Naive thymus-derived CD4-positive, alpha-beta T cell (primary cell): ENCODE measurements around the gene GRM4. TPM values are rescaled to one million over a fixed set of nuclear protein-coding genes. Genes with fewer than 3 reads are reported as not detected.

Source experiments
- ATAC-seq: fragments of 150-1000 bp; cut with Tn5 transposase; 2 replicates; pipeline ENCODE4 v1.10.0; 2021; ENCODE audit warnings: mild to moderate bottlenecking, moderate library complexity
- CTCF ChIA-PET: fragments of 350-600 bp; sonication (Branson Sonifier 250); formaldehyde crosslinking; loops from one replicate; lab custom pipeline; 2021; ENCODE audit warnings: antibody characterized with exemption; lab: Charles Lee
- POLR2A ChIA-PET: fragments of 350-600 bp; sonication (Branson Sonifier 250); formaldehyde crosslinking; loops from one replicate; lab custom pipeline; 2021; ENCODE audit warnings: antibody characterized with exemption, inconsistent platforms; lab: Charles Lee
- DNase-seq, 9 donors: peaks; one replicate each; pipeline versions ENCODE4 v3.0.0 to v3.0.0-alpha.2; 2020 to 2022; ENCODE audit warnings: mixed read lengths in 1 of 9
- H3K27ac ChIP-seq: one replicate; pipeline ENCODE4 v1.7.0; 2013; ENCODE audit warnings: mild to moderate bottlenecking, low read depth, low read length, moderate library complexity
- H3K27me3 ChIP-seq, 2 donors: one replicate each; pipeline ENCODE4 v1.7.0; 2013; ENCODE audit warnings: low read length in 2 of 2, mild to moderate bottlenecking in 2 of 2, moderate library complexity in 2 of 2; ENCODE audit not compliant: control insufficient read depth in 2 of 2, insufficient read depth in 2 of 2
- H3K36me3 ChIP-seq, 3 experiments: 1 replicate in 2 of 3; 2 replicates in 1 of 3; pipeline ENCODE4 v1.7.0; 2013; ENCODE audit warnings: low read length in 3 of 3, mild to moderate bottlenecking in 3 of 3, moderate library complexity in 1 of 3; ENCODE audit not compliant: insufficient read depth in 3 of 3, control insufficient read depth in 2 of 3
- H3K4me1 ChIP-seq, 2 donors: one replicate each; pipeline ENCODE4 v1.7.0; 2013; ENCODE audit warnings: low read length in 2 of 2, mild to moderate bottlenecking in 2 of 2, moderate library complexity in 1 of 2; ENCODE audit not compliant: control insufficient read depth in 2 of 2, insufficient read depth in 2 of 2
- H3K4me3 ChIP-seq: 2 replicates; pipeline ENCODE4 v1.7.0; 2013; ENCODE audit warnings: mild to moderate bottlenecking, low read length
- H3K9me3 ChIP-seq, 3 experiments: 1 replicate in 2 of 3; 2 replicates in 1 of 3; pipeline ENCODE4 v1.7.0; 2013; ENCODE audit warnings: low read length in 3 of 3; ENCODE audit not compliant: control insufficient read depth in 2 of 3
- H3K27ac Mint-ChIP-seq, 9 donors: one replicate each; pipeline ENCODE4 v1.8.0; 2020 to 2022; ENCODE audit warnings: mixed read lengths in 9 of 9, mild to moderate bottlenecking in 8 of 9, moderate library complexity in 5 of 9, inconsistent platforms in 2 of 9
- H3K27me3 Mint-ChIP-seq, 5 donors: one replicate each; pipeline ENCODE4 v1.8.0; 2021 to 2022; ENCODE audit warnings: mixed read lengths in 5 of 5, mild to moderate bottlenecking in 1 of 5
- H3K36me3 Mint-ChIP-seq, 5 donors: one replicate each; pipeline ENCODE4 v1.8.0; 2020 to 2022; ENCODE audit warnings: mixed read lengths in 5 of 5, mild to moderate bottlenecking in 3 of 5, inconsistent platforms in 1 of 5
- H3K4me1 Mint-ChIP-seq, 7 donors: one replicate each; pipeline ENCODE4 v1.8.0; 2020 to 2022; ENCODE audit warnings: mixed read lengths in 7 of 7, mild to moderate bottlenecking in 3 of 7, inconsistent platforms in 1 of 7
- H3K4me3 Mint-ChIP-seq, 10 donors: one replicate each; pipeline ENCODE4 v1.8.0; 2020 to 2022; ENCODE audit warnings: mild to moderate bottlenecking in 10 of 10, mixed read lengths in 10 of 10, moderate library complexity in 6 of 10, inconsistent platforms in 2 of 10
- H3K9me3 Mint-ChIP-seq, 11 donors: one replicate each; pipeline ENCODE4 v1.8.0; 2020 to 2022; ENCODE audit warnings: mixed read lengths in 11 of 11, mild to moderate bottlenecking in 4 of 11, inconsistent platforms in 1 of 11, moderate library complexity in 1 of 11
- intact Hi-C, 2 donors: fragments of 100-400 bp; cut with micrococcal nuclease; formaldehyde crosslinking; loops; one replicate each; pipeline ENCODE4 v1.15.1; 2023
- polyA plus RNA-seq, 2 donors: library from polyadenylated mRNA; unstranded; fragments of 300-500 nt; fragmentation: Illumina TruSeq; gene quantifications; one replicate each; pipeline ENCODE4 v1.2.3, GENCODE V29; 2021
- total RNA-seq, 6 experiments: library from RNA in 5 of 6; stranded (reverse) in 5 of 6; gene quantifications; 1 replicate in 5 of 6; 2 replicates in 1 of 6; pipeline ENCODE4 v1.2.3 and lab custom pipeline; 2021 to 2026

The GRM4 gene
- total and polyA plus RNA-seq, 7 experiments from 2014 or later: not detected

GRCh38 chr6:33987531-33988021 lies 158.3 kb downstream of the GRM4 start:
- ChIA-PET CTCF (no interaction called here), POLR2A (no interaction called here)
- Histone ChIP-seq H3K4me3 (no peak overlapping the region), H3K27me3 (no peaks in the 10 kb centered on the region), H3K9me3 (no peaks in the 10 kb centered on the region), H3K36me3 (no peaks in the 10 kb centered on the region), H3K4me1 (no peaks in the 10 kb centered on the region), H3K27ac (no peak overlapping the region)
- peaks cover 0 to 4% (median 0%) of the 10 kb centered on the region in 11 donors for H3K9me3 Mint-ChIP-seq
- peaks cover 0 to 12% (median 0%) of the 10 kb centered on the region in 5 donors for H3K27me3 Mint-ChIP-seq
- no peaks in the 10 kb centered on the region for H3K36me3 Mint-ChIP-seq
- ATAC-seq: no peak
- intact Hi-C loops: no loop called here
- H3K4me1 Mint-ChIP-seq: peaks cover 0 to 10% (median 4%) of the 10 kb centered on the region in 7 donors
- H3K27ac Mint-ChIP-seq: no peak overlapping the region
- DNase-seq: no peak
- H3K4me3 Mint-ChIP-seq: no peak overlapping the region

DNA sequence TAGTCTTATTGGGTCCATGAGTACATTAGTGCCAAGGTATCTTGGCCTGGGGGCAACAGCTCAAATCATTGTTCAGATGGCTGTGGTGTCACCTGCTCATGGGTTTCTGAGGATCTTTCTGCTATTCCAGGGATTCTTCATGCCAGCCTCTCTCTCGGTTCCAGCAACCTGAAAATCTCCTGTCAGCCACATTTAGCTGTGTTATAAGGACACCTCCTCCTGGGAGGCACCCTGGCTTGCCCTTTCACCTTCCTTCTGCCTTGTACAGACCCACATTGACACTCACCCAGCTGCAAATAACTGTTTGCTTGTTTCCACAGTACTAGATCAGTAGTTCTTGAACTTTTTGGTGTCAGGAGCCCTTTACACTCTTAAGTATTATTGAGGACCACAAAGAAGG lies 159.9 kb downstream of the GRM4 start:
- no peak for DNase-seq
- Histone ChIP-seq H3K27me3 (no peaks in the 10 kb centered on the region), H3K4me3 (no peak overlapping the region), H3K9me3 (no peaks in the 10 kb centered on the region), H3K27ac (no peak overlapping the region), H3K4me1 (no peaks in the 10 kb centered on the region), H3K36me3 (no peaks in the 10 kb centered on the region)
- H3K9me3 Mint-ChIP-seq: peaks cover 0 to 2% (median 0%) of the 10 kb centered on the region in 11 donors
- H3K27ac Mint-ChIP-seq: no peak overlapping the region
- no peak for ATAC-seq
- H3K36me3 Mint-ChIP-seq: no peaks in the 10 kb centered on the region
- peaks cover 0 to 4% (median 0%) of the 10 kb centered on the region in 5 donors for H3K27me3 Mint-ChIP-seq
- POLR2A ChIA-PET: no interaction called here
- H3K4me3 Mint-ChIP-seq: no peak overlapping the region
- H3K4me1 Mint-ChIP-seq: peaks cover 0 to 10% (median 4%) of the 10 kb centered on the region in 7 donors
- intact Hi-C loops: no loop called here
- CTCF ChIA-PET: interaction anchor here (0.7 kb wide), 2 partner anchors 244 to 718 kb away, joined by 3 read pairs; no protein-coding TSS in a partner anchor

- DNase-seq (no peak), ATAC-seq (no peak)
- H3K27ac Mint-ChIP-seq: no peak overlapping the region
- Histone ChIP-seq H3K4me3 (no peak overlapping the region), H3K9me3 (no peaks in the 10 kb centered on the region), H3K27ac (no peak overlapping the region), H3K4me1 (no peaks in the 10 kb centered on the region), H3K27me3 (no peaks in the 10 kb centered on the region), H3K36me3 (no peaks in the 10 kb centered on the region)
- ChIA-PET POLR2A (no interaction called here), CTCF (interaction anchor here (0.7 kb wide), 2 partner anchors 244 to 717 kb away, joined by 3 read pairs; no protein-coding TSS in a partner anchor)
- H3K4me1 Mint-ChIP-seq: peaks cover 0 to 10% (median 4%) of the 10 kb centered on the region in 7 donors
- intact Hi-C loops: no loop called here
- H3K36me3 Mint-ChIP-seq: no peaks in the 10 kb centered on the region
- H3K27me3 Mint-ChIP-seq: peaks cover 0 to 4% (median 0%) of the 10 kb centered on the region in 5 donors
- H3K9me3 Mint-ChIP-seq: no peaks in the 10 kb centered on the region
- H3K4me3 Mint-ChIP-seq: no peak overlapping the region
These were observed 160.6 kb downstream of the GRM4 start for GRCh38 chr6:33985313-33985751.

- ChIA-PET POLR2A (no interaction called here), CTCF (interaction anchor here (0.7 kb wide), 1 partner anchor 172 kb away, joined by 3 read pairs; no protein-coding TSS in a partner anchor)
- no peaks in the 10 kb centered on the region for H3K36me3 Mint-ChIP-seq
- no peaks in the 10 kb centered on the region for H3K4me1 ChIP-seq
- ATAC-seq (no peak), DNase-seq (no peak)
- H3K27me3 ChIP-seq: no peaks in the 10 kb centered on the region
- H3K36me3 ChIP-seq: no peaks in the 10 kb centered on the region
- peaks cover 0 to 4% (median 0%) of the 10 kb centered on the region in 5 donors for H3K27me3 Mint-ChIP-seq
- peaks cover 0 to under 1% (median 0%) of the 10 kb centered on the region in 11 donors for H3K9me3 Mint-ChIP-seq
- no peaks in the 10 kb centered on the region for H3K9me3 ChIP-seq
- no peak overlapping the region for H3K4me3 ChIP-seq
- H3K4me3 Mint-ChIP-seq: no peak overlapping the region
- H3K27ac ChIP-seq: no peak overlapping the region
- H3K27ac Mint-ChIP-seq: no peak overlapping the region
- intact Hi-C loops: no loop called here
- peaks cover 0 to 10% (median 4%) of the 10 kb centered on the region in 7 donors for H3K4me1 Mint-ChIP-seq
These were observed 161.2 kb downstream of the GRM4 start for GRCh38 chr6:33984466-33985312.

DNA sequence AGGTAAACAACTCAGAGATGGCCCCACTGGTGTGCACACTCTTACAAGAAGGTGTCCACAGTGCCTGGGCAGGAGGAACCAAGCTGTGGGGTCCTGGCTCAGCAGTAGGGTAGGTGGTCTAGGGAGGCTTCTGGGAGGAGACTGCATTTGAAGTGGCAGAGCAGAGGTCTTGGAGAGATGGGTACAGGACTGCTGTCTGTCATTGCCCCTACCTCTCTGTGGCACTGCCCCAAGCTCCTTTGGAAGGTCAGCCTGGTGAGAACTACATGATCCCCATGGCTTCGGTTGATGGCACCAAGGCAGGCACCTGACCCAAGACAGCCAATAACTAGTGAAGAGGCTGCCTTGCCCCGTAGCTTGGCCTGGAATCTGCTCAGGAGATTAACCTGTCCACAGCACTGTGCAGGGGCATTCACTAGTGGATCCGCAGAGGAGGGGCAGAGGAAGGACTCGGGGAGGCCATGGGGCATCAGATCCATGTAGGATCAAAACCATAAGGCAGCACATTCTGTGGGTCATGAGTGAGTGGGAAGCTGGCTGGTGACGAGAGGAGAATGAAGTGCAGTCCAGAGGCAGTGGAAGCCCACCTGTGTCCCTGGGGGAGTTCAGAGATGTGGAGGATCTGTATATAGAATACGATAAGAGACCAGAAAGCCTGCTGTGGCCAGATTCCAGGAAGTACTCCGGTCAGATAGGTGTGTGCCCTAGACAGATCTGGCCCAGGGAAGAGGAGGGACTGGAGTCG lies 162.0 kb downstream of the GRM4 start:
- Histone ChIP-seq H3K9me3 (no peaks in the 10 kb centered on the region), H3K4me3 (no peak overlapping the region), H3K27ac (no peak overlapping the region), H3K4me1 (no peaks in the 10 kb centered on the region), H3K27me3 (no peaks in the 10 kb centered on the region), H3K36me3 (no peaks in the 10 kb centered on the region)
- POLR2A ChIA-PET: no interaction called here
- no peak overlapping the region for H3K4me3 Mint-ChIP-seq
- DNase-seq (no peak), ATAC-seq (no peak)
- peak overlapping the region in 1 of 9 donors; percentile 32 for H3K27ac Mint-ChIP-seq
- H3K27me3 Mint-ChIP-seq: peaks cover 0 to 4% (median 0%) of the 10 kb centered on the region in 5 donors
- intact Hi-C loops: no loop called here
- H3K36me3 Mint-ChIP-seq: no peaks in the 10 kb centered on the region
- CTCF ChIA-PET: no interaction called here
- H3K4me1 Mint-ChIP-seq: peaks cover 0 to 10% (median 4%) of the 10 kb centered on the region in 7 donors
- H3K9me3 Mint-ChIP-seq: peaks cover 0 to 1% (median 0%) of the 10 kb centered on the region in 11 donors

- Histone ChIP-seq H3K27me3 (no peaks in the 10 kb centered on the region), H3K4me3 (no peak overlapping the region), H3K4me1 (no peaks in the 10 kb centered on the region), H3K9me3 (no peaks in the 10 kb centered on the region), H3K27ac (no peak overlapping the region), H3K36me3 (no peaks in the 10 kb centered on the region)
- Mint-ChIP-seq H3K4me1 (peaks cover 0 to 10% (median 4%) of the 10 kb centered on the region in 7 donors), H3K27ac (no peak overlapping the region), H3K27me3 (peaks cover 0 to 5% (median 0%) of the 10 kb centered on the region in 5 donors), H3K4me3 (no peak overlapping the region), H3K9me3 (peaks cover 0 to 1% (median 0%) of the 10 kb centered on the region in 11 donors), H3K36me3 (no peaks in the 10 kb centered on the region)
- ChIA-PET CTCF (no interaction called here), POLR2A (no interaction called here)
- DNase-seq (peak in 1 of 9 donors; percentile 1), ATAC-seq (peak; percentile 27)
- intact Hi-C loops: no loop called here
These were observed 162.7 kb downstream of the GRM4 start for GRCh38 chr6:33983109-33983716.
